Measurements from ENCODE around the gene EFNA5.

EFNA5 gene

GRCh38 chr5:107571621-107572536 lies 98.9 kb downstream of the EFNA5 start (continued):
- TF ChIP-seq PATZ1 (tag by site-specific recombination; IDR thresholded peaks at IDR 0.05) (peak; percentile 71), ZFHX2 (tag by site-specific recombination; conservative IDR thresholded peaks at IDR 0.05) (no peak), ZBTB11 (tag by site-specific recombination; conservative IDR thresholded peaks at IDR 0.05; ENCODE audit: low read depth) (0 out of 2 replicates have a peak, but pooled peaks have one; percentile 15), ZNF555 (tag by site-specific recombination; conservative IDR thresholded peaks at IDR 0.05) (no peak), ZNF449 (tag by site-specific recombination; IDR thresholded peaks at IDR 0.05) (no peak), ZNF366 (tag by site-specific recombination; conservative IDR thresholded peaks at IDR 0.05) (peak; percentile 49; the same call in 1 of the 2 replicates), ZNF626 (tag by site-specific recombination; IDR thresholded peaks at IDR 0.05) (no peak), BCL11B (tag by site-specific recombination; IDR thresholded peaks at IDR 0.05; ENCODE audit: low read depth) (no peak), ZNF600 (tag by site-specific recombination; IDR thresholded peaks at IDR 0.05) (peak; percentile 99), ZSCAN5A (tag by site-specific recombination; IDR thresholded peaks at IDR 0.05) (no peak), ZFP3 (tag by site-specific recombination; IDR thresholded peaks at IDR 0.05; ENCODE audit: low read depth) (no peak), ZSCAN18 (tag by site-specific recombination; IDR thresholded peaks at IDR 0.05) (no peak), SP7 (tag by site-specific recombination; IDR thresholded peaks at IDR 0.05) (peak; percentile 89), ZNF561 (tag by site-specific recombination; IDR thresholded peaks at IDR 0.05; ENCODE audit: borderline replicate concordance) (peak; percentile 93), KLF7 (tag by site-specific recombination; IDR thresholded peaks at IDR 0.05; ENCODE audit: borderline replicate concordance) (0 out of 2 replicates have a peak, but pooled peaks have one; percentile 18), ZNF473 (tag by site-specific recombination; IDR thresholded peaks at IDR 0.05) (no peak), ZNF549 (tag by site-specific recombination; IDR thresholded peaks at IDR 0.05) (no peak), ZBTB49 (tag by site-specific recombination; IDR thresholded peaks at IDR 0.05; ENCODE audit: low read depth) (no peak), ZNF513 (tag by site-specific recombination; IDR thresholded peaks at IDR 0.05) (no peak), MYNN (tag by site-specific recombination; IDR thresholded peaks at IDR 0.05; ENCODE audit: borderline replicate concordance) (no peak), ZNF404 (tag by site-specific recombination; IDR thresholded peaks at IDR 0.05) (no peak), GFI1B (tag by site-specific recombination; IDR thresholded peaks at IDR 0.05) (peak; percentile 85), ZNF138 (tag by site-specific recombination; IDR thresholded peaks at IDR 0.05; ENCODE audit: borderline replicate concordance) (no peak)

Data from HEK293 (cell line).